ENCODE measurements around the gene SLTM. TPM values are rescaled to one million over a fixed set of nuclear protein-coding genes. Genes with fewer than 3 reads are reported as not detected.

The SLTM gene
- polyA plus RNA-seq: 28.7 to 58.9 TPM (median 31.3 TPM) in 3 replicates
- polyA plus RNA-seq (2011; ENCODE audit: low read depth): 426 TPM
- 25.1 and 32.8 TPM in 2 replicates for polyA plus RNA-seq (2011; cell fraction: cytosol; rRNA removed)
- 95.5 and 128 TPM in 2 replicates for polyA plus RNA-seq (2011; cell fraction: nucleus; rRNA removed)
- 63.6 and 64.6 TPM in 2 replicates for polyA plus RNA-seq (2012; ENCODE audit: low replicate concordance)
- polyA minus RNA-seq: 11.1 to 59.3 TPM (median 48.7 TPM) in 3 replicates
- polyA minus RNA-seq (2011; cell fraction: cytosol; rRNA and poly(A)+ RNA removed): 11.1 TPM
- 41.8 and 60.1 TPM in 2 replicates for polyA minus RNA-seq (2011; cell fraction: nucleus; rRNA and poly(A)+ RNA removed)

- Histone ChIP-seq H3K4me2 (ENCODE audit: control insufficient read depth, extremely low read depth, insufficient read depth, low read depth, low read length) (peak within 1 kb of the TSS; percentile 89), H3K4me1 (ENCODE audit: control insufficient read depth, extremely low read depth, insufficient read depth, low read length) (peaks cover 14% of the 10 kb centered on the region), H4K20me1 (ENCODE audit: control insufficient read depth, extremely low read depth, insufficient read depth, low read length) (no peaks in the 10 kb centered on the region), H3K9ac (ENCODE audit: control insufficient read depth, extremely low read depth, insufficient read depth, low read length) (peak within 1 kb of the TSS; percentile 98), H3K9me1 (ENCODE audit: control insufficient read depth, extremely low read depth, insufficient read depth, low read length) (no peaks in the 10 kb centered on the region), H3K27ac (ENCODE audit: control insufficient read depth, insufficient read depth, low read length) (peak within 1 kb of the TSS; percentile 81), H3K79me2 (ENCODE audit: control insufficient read depth, insufficient read depth, low read length) (peaks cover 46% of the 10 kb centered on the region), H3K9me3 (ENCODE audit: control insufficient read depth, low read depth, low read length) (no peaks in the 10 kb centered on the region), H3K4me3 (ENCODE audit: control insufficient read depth in 2 of 3, extremely low read depth in 1 of 3, insufficient read depth in 2 of 3, low read depth in 1 of 3, low read length in 3 of 3) (peak within 1 kb of the TSS; percentile 76 to 100 (median 99)), H2AFZ (ENCODE audit: control insufficient read depth, low read length) (peak within 1 kb of the TSS; percentile 95), H3K36me3 (ENCODE audit: control insufficient read depth in 2 of 2, extremely low read depth in 1 of 2, insufficient read depth in 2 of 2, low read length in 2 of 2) (peaks cover 0 to 8% of the 10 kb centered on the region in 2 experiments), H3K27me3 (ENCODE audit: control insufficient read depth, extremely low read depth, insufficient read depth, low read length) (no peaks in the 10 kb centered on the region)
- no peak for FAIRE-seq
- dilution Hi-C loops (cut with MboI; ENCODE audit: extremely low pct_ligation_motif_present, low sequenced_read_pairs): no loop called here
- peak; percentile 45 for DNase-seq (ENCODE audit: low read depth, low spot score)
- TF ChIP-seq CTCF (optimal IDR thresholded peaks at IDR 0.05 in 1 of 3, IDR thresholded peaks at IDR 0.05 in 1 of 3, conservative IDR thresholded peaks at IDR 0.05 in 1 of 3; ENCODE audit: extremely low read depth in 1 of 3, insufficient read depth in 2 of 3, low read length in 3 of 3) (peak; percentile 15 to 20 (median 16)), EZH2 (IDR thresholded peaks at IDR 0.05; ENCODE audit: low read length) (no peak)
Observed at GRCh38 chr15:58933281-58934113, at the start of gene SLTM. SLTM (minus strand) TSS chr15:58933679; CDS start chr15:58933565, 114 bp downstream.

DNA sequence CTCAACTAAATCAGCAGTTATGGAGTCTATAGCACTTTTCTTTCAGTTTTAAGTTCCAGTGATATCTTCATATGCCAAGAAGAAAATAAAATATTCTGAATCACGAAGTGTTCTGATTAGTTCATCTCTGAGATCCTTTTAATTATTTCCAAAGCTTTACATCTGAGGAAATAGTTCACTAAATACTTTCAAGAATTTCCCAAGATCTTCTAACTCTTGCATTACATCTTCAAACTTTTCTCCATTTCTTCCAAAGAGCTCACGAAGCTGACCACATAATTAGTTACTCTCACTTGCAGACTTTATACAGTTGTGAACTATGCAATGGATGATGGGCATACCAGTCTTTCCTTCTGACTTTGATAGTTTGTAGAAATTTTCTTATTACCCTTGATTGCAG is 49.8 kb upstream of the SLTM start:
- no peaks in the 10 kb centered on the region for H3K9me1 ChIP-seq (ENCODE audit: control insufficient read depth, extremely low read depth, insufficient read depth, low read length)
- no peak overlapping the region for H3K9ac ChIP-seq (ENCODE audit: control insufficient read depth, extremely low read depth, insufficient read depth, low read length)
- H3K27me3 ChIP-seq (ENCODE audit: control insufficient read depth, extremely low read depth, insufficient read depth, low read length): no peaks in the 10 kb centered on the region
- no peak overlapping the region for H3K4me2 ChIP-seq (ENCODE audit: control insufficient read depth, extremely low read depth, insufficient read depth, low read depth, low read length)
- no peak overlapping the region for H2AFZ ChIP-seq (ENCODE audit: control insufficient read depth, low read length)
- no peak for TF ChIP-seq CTCF (optimal IDR thresholded peaks at IDR 0.05 in 1 of 3, IDR thresholded peaks at IDR 0.05 in 1 of 3, conservative IDR thresholded peaks at IDR 0.05 in 1 of 3; ENCODE audit: extremely low read depth in 1 of 3, insufficient read depth in 2 of 3, low read length in 3 of 3)
- TF ChIP-seq EZH2 (IDR thresholded peaks at IDR 0.05; ENCODE audit: low read length): no peak
- FAIRE-seq (no peak), DNase-seq (ENCODE audit: low read depth, low spot score) (no peak)
- H4K20me1 ChIP-seq (ENCODE audit: control insufficient read depth, extremely low read depth, insufficient read depth, low read length): no peaks in the 10 kb centered on the region
- H3K36me3 ChIP-seq (ENCODE audit: control insufficient read depth in 2 of 2, extremely low read depth in 1 of 2, insufficient read depth in 2 of 2, low read length in 2 of 2): no peaks in the 10 kb centered on the region
- dilution Hi-C loops (cut with MboI; ENCODE audit: extremely low pct_ligation_motif_present, low sequenced_read_pairs): no loop called here
- no peaks in the 10 kb centered on the region for H3K9me3 ChIP-seq (ENCODE audit: control insufficient read depth, low read depth, low read length)
- H3K4me3 ChIP-seq (ENCODE audit: control insufficient read depth in 2 of 3, extremely low read depth in 1 of 3, insufficient read depth in 2 of 3, low read depth in 1 of 3, low read length in 3 of 3): no peak overlapping the region
- H3K27ac ChIP-seq (ENCODE audit: control insufficient read depth, insufficient read depth, low read length): no peak overlapping the region
- H3K4me1 ChIP-seq (ENCODE audit: control insufficient read depth, extremely low read depth, insufficient read depth, low read length): peaks cover 11% of the 10 kb centered on the region
- H3K79me2 ChIP-seq (ENCODE audit: control insufficient read depth, insufficient read depth, low read length): peaks cover 7% of the 10 kb centered on the region

All from keratinocyte (primary cell).